Lower leg skin (tissue), 4 donors: ENCODE measurements around the gene HRNR. TPM values are rescaled to one million over a fixed set of nuclear protein-coding genes. Genes with fewer than 3 reads are reported as not detected.

ENCODE experiments used
- DNase-seq, 2 donors: peaks; one replicate each; pipeline ENCODE4 v3.0.0-alpha.2; 2019; ENCODE audit warnings: low spot score in 2 of 2
- H3K4me3 ChIP-seq: fragments of 200-600 bp; sonication (generic); 2 replicates; pipeline ENCODE4 v1.5.1; 2017; ENCODE audit warnings: mild to moderate bottlenecking, low read depth; ENCODE audit not compliant: poor library complexity, severe bottlenecking
- CTCF ChIP-seq, 3 donors: fragments of 450-650 bp; IDR thresholded peaks; one replicate each; pipeline ENCODE4 v1.5.1; 2016; ENCODE audit warnings: antibody characterized with exemption in 3 of 3, mild to moderate bottlenecking in 3 of 3, moderate library complexity in 2 of 3
- POLR2A ChIP-seq, 2 donors: fragments of 450-650 bp; IDR thresholded peaks; one replicate each; pipeline ENCODE4 v1.6.1; 2016 to 2017; ENCODE audit warnings: antibody characterized with exemption in 2 of 2, mild to moderate bottlenecking in 1 of 2, moderate library complexity in 1 of 2
- WGBS, 2 donors: methylation state at CpG; one replicate each; pipeline ENCODE4 v1.1.5; 2018; 5-methylcytosine and 5-hydroxymethylcytosine counted together
- intact Hi-C: fragments of 100-400 bp; cut with DNase I; formaldehyde crosslinking; loops from one replicate; pipeline ENCODE4 v1.15.0; 2023; ENCODE audit warnings: low total_unique reads
- total RNA-seq, 4 donors: library from RNA; depleted of rRNA; stranded (reverse); fragments of >200 nt; gene quantifications; one replicate each; pipeline ENCODE4 v1.1.0, GENCODE V29; 2016

HRNR gene
- total RNA-seq, 4 donors from 2014 or later: 0.03 to 0.04 TPM; not detected in 2

GRCh38 chr1:152190589-152190988 is 33.4 kb downstream of the HRNR start:
- 37 to 43% methylated on average over 2 of the region's 2 CpGs for WGBS, 2 donors
- no peak for DNase-seq
- H3K4me3 ChIP-seq: no peak overlapping the region
- TF ChIP-seq CTCF (IDR thresholded peaks at IDR 0.05) (no peak), POLR2A (IDR thresholded peaks at IDR 0.05) (no peak)
- intact Hi-C loops: loop anchor here (5.0 kb wide), 1 partner anchor 267 kb away; no protein-coding TSS in a partner anchor

DNA sequence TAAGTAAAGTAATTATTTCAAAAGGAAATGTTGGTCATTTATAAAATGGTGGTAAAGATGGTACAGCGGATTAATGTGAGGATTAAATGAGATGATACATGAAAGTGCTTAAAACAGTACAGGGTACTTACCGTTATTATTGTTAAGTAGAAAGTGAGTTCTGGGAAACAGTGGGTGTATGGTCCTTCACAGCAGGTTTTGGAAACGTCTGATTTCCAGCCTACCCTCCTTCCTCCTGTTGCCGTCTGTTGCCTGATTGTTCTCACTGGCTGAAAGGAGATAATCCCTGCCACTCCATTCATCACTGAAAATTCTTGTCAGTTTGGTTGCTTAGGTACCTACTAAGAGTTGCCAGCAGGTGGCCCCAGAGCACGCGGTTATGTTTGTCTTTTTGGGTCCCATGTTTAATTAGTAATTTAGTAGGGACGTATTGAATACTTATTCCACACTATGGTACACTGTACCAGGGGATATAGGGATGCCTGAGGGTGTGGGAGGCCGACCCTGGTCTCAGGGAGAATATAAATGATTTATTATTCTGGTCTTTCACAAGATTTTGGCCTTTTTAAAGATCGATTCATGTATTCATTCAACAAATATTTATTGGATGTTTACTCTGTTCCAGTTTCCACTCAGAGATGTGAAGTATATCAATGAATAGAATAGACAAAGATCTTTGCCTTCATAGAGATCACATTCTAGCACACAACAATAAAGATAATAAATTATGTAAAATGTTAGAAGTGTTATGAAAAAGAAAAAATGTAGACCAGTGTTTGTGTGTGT is 34.1 kb downstream of the HRNR start:
- DNase-seq: peak in 1 of 2 donors; percentile 62
- TF ChIP-seq POLR2A (IDR thresholded peaks at IDR 0.05): no peak
- no peak for TF ChIP-seq CTCF (IDR thresholded peaks at IDR 0.05)
- WGBS, 2 donors: 16 to 18% methylated on average over 9 of the region's 9 CpGs
- intact Hi-C loops: loop anchor here (5.0 to 10.0 kb wide), 2 partner anchors 155 to 267 kb away; no protein-coding TSS in a partner anchor
- peak overlapping the region; percentile 16 for H3K4me3 ChIP-seq

DNA sequence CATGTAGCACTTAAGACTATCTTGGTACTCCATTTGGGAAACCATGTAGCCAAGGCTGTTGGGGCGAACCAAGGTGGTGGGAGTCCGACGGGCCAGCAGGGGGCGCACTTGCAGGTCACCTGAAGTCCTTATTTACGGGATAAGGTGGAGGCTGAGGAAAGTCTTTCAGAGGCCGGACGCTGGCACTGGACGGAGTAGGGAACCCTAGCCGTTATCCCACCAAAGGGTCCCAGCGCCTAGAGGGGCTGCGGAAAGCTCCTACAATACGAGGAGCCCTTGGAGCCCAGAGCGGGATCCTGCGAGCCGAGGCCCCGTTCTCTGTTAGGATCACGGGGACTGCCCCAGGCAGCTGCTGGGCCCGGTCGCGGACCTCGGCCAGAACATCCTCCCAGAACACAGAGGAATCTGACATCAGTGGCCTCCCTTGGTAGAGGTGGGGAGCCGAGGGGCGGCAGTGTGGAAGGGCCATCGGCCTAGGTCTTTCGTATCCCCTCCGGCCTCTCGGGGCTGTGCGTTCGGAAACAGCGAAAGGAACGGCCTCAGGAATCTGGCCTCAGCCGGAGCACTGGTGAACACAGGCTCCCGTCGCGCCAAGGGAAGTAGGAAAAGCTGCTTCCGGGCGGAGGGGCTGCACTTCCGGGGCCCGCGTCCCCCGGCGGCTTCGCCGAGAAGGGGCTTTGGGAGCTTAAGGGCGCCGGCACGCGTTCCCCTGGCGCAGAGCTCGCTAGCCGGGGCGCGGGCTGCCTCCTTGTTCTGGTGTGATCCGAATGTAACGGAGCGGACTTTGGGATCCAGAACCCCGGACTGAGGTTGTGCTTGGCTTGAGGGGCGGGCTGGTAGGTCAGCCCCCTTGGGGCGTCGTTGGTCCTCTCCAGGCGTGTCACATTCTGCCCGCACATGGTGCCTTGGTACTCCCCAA is 35.1 kb downstream of the HRNR start:
- intact Hi-C loops: loop anchor here (10.0 kb wide), 1 partner anchor 156 kb away; no protein-coding TSS in a partner anchor
- peak; percentile 60 to 94 for DNase-seq
- TF ChIP-seq POLR2A (IDR thresholded peaks at IDR 0.05): no peak
- no peak for TF ChIP-seq CTCF (IDR thresholded peaks at IDR 0.05)
- H3K4me3 ChIP-seq: peak overlapping the region; percentile 16
- WGBS, 2 donors: 12% methylated on average over 40 to 62 of the region's 62 CpGs

GRCh38 chr1:152186556-152187285 is 37.3 kb downstream of the HRNR start:
- DNase-seq: no peak
- TF ChIP-seq CTCF (IDR thresholded peaks at IDR 0.05) (no peak), POLR2A (IDR thresholded peaks at IDR 0.05) (no peak)
- intact Hi-C loops: loop anchor here (10.0 kb wide), 1 partner anchor 158 kb away; no protein-coding TSS in a partner anchor
- no peak overlapping the region for H3K4me3 ChIP-seq
- 56 to 62% methylated on average over 5 of the region's 5 CpGs for WGBS, 2 donors
